ENCODE data around the gene CLIC5.

DNA sequence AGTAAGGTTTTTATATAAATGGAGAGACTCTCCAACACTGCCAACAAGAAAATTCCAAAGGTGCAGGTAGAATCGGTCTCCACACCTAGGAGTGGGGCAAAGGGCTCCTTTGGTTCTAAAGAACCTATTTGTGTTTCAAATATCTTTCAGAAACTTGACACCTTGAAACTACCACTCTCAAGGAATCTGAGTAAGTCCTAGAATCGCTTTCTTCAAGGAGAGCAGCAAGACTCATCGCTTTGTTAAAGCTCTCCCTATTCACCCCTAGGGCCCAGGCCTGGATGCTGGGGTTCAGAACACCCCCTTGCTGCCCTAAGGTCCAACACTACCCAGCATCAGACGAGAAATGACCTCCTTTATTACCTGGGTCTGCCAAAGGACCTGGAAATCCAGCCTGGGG, 2.0 kb downstream of the CLIC5 start:
- TF ChIP-seq, protein P1, sequence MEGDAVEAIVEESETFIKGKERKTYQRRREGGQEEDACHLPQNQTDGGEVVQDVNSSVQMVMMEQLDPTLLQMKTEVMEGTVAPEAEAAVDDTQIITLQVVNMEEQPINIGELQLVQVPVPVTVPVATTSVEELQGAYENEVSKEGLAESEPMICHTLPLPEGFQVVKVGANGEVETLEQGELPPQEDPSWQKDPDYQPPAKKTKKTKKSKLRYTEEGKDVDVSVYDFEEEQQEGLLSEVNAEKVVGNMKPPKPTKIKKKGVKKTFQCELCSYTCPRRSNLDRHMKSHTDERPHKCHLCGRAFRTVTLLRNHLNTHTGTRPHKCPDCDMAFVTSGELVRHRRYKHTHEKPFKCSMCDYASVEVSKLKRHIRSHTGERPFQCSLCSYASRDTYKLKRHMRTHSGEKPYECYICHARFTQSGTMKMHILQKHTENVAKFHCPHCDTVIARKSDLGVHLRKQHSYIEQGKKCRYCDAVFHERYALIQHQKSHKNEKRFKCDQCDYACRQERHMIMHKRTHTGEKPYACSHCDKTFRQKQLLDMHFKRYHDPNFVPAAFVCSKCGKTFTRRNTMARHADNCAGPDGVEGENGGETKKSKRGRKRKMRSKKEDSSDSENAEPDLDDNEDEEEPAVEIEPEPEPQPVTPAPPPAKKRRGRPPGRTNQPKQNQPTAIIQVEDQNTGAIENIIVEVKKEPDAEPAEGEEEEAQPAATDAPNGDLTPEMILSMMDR (IDR thresholded peaks at IDR 0.05): no peak
- TF ChIP-seq POLR2A (IDR thresholded peaks at IDR 0.05): no peak
